GM19438 (cell line): ENCODE measurements around the gene DOK6.
A peak's percentile ranks its signal among the peaks of the same experiment; 100 is the strongest.

Experiments used
- ATAC-seq: cut with Tn5 transposase; IDR thresholded peaks from one replicate; pipeline ENCODE4 v1.9.1; 2021; ENCODE audit warnings: low read depth; ENCODE audit not compliant: unreplicated experiment

Gene DOK6

DNA sequence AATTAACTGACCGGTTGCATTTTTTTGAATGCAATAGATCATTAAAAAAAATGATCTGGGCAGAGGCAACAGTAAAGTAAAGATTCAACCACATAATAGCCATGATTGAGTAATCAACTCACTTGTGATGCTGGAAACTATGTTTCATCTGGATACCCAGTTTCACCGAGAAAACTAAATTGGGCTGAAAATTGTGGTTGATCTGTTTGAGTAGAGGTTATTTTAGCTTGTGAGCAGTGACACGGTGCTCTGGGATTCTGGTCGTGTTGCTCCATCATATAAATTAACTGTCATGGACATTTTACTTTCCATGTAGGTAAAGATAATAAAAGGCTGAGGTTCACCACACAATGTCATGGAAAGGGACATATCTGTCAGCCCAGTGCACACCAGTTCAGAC is 488.3 kb downstream of the DOK6 start:
- ATAC-seq, result no peak

DNA sequence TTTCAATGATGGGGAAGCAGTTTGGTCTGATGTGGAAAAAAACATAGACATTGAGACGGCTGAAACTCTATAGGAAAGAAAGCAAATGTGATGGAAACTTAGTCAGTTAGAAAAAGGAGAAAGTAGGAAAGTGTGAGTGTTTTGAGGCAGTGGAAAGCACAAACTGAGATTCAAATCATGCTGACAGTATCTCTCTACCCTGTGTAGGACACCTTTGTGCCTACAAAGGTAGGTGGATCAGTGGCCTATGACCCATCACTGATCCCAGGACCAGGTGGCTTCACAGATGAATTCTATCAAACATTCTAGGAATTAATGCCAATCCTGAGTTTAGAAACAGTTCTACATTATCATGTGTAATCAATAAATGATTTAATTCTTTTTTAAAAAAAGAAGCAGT is 489.9 kb downstream of the DOK6 start:
- ATAC-seq, result no peak

- no peak for ATAC-seq
These were observed 493.8 kb downstream of the DOK6 start for GRCh38 chr18:69894467-69894866.

DNA sequence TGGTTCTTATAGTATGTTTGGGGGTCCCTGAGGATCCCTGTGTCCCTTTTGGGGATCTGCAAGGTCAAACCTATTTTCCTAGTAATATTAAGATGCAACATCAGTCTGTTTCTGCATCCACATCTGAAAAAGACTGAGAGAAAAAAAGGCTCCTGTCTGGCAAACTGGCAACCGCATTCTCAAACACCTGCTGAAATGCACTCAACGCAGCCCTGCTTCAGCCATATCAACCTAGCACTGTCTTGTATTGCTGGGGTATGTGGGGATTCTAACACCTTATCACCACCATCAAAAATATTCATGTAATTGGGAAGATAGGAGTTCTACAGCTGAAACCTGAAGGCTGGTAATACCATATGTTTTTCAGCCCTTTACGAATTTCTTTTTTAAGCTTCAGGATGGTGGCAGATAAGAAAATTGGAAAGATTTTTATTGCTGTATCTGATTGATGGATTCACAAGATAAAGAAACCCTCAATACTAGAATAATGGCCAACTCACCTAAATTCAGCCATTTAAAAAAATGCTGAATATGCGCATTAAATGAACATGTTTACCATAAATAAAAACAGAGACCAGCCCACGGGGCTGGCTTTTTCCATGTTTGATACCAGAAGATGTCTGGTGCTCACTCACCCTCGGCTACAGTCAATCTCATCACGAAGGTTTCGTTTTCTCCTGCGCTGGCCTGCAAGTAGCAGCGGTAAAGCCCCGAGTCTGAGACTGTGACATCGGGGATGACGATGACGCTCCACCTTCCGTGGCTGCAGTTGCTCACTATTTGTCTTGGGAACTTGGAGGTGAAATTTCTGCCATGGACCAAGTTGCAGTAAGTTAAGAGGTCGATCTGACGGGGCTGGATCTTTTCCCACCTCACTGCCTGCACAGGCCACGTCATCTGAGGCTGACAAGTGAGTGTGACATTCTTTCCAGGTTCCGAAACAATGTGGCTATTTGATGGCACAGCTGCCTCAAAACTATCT is 494.7 kb downstream of the DOK6 start:
- ATAC-seq, result no peak

DNA sequence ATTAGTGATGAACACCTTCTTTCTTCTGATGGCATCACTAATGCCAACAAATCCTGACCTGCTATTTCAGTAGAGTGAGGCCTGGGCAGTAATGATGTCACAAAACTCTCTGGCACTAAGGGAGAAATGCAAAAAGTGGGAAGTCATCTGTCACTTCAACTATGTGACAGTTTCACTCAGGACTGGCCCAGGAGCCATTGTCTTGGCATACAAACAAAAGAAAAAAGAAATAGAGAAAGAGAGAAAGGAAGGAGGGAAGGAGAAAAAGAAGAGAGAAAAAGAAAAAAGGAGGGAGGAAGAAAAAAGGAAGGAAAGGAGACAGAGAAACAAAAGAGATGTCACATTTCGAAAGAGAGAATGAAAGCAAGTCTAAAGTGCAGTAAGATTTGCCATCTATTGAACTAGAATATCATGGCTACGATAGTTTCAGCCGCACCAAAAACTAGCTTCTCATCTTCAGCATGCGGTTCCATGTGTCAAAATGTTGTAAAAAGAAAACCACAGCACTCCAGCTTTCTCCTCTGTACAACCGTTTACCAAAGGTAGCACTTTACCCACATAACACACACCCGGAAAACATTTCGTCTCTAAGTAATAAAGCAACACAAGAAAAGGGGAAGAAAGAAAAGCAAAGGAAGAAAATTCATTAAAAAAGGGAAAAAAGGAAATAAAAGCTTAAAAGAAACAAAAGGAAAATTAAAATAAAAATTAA is 496.9 kb downstream of the DOK6 start:
- peak; percentile 42 for ATAC-seq

GRCh38 chr18:69898241-69898861 is 497.7 kb downstream of the DOK6 start:
- ATAC-seq, result peak; percentile 54
